SU-DHL-6 (cell line): ENCODE data around the gene MAGOH.

Source experiments
- H2AFZ ChIP-seq: fragments of 200-600 bp; sonication (generic); 2 replicates; pipeline ENCODE4 v1.6.1; 2014; ENCODE audit warnings: low read depth, mild to moderate bottlenecking, moderate library complexity, mixed read lengths, antibody characterized with exemption, low read length; ENCODE audit not compliant: severe bottlenecking
- H3F3A ChIP-seq: fragments of 200-600 bp; shearing (Covaris generic); 2 replicates; pipeline ENCODE4 v1.6.0; 2016; ENCODE audit warnings: antibody characterized with exemption, mild to moderate bottlenecking; ENCODE audit not compliant: insufficient read depth
- H3K27ac ChIP-seq: fragments of 200-600 bp; sonication (generic); 2 replicates; pipeline ENCODE4 v1.5.1; 2016; ENCODE audit warnings: low read depth, mild to moderate bottlenecking, low read length, moderate library complexity, mixed read lengths
- H3K27me3 ChIP-seq: fragments of 200-600 bp; sonication (generic), shearing (Covaris generic); 2 replicates; pipeline ENCODE4 v1.6.0; 2014; ENCODE audit warnings: mild to moderate bottlenecking, low read length
- H3K36me3 ChIP-seq: fragments of 200-600 bp; sonication (generic); 2 replicates; pipeline ENCODE4 v1.6.1; 2014; ENCODE audit warnings: mild to moderate bottlenecking, low read length, mixed read lengths
- H3K4me2 ChIP-seq: fragments of 300-600, 200-600 bp; shearing (Covaris generic), sonication (generic); 2 replicates; pipeline ENCODE4 v1.6.0; 2014; ENCODE audit warnings: low read length, low read depth, mild to moderate bottlenecking; ENCODE audit not compliant: poor library complexity, severe bottlenecking
- H3K4me3 ChIP-seq: fragments of 200-600 bp; sonication (generic); 2 replicates; pipeline ENCODE4 v1.5.1; 2014; ENCODE audit warnings: antibody characterized with exemption, low read length, mild to moderate bottlenecking, mixed read lengths; ENCODE audit not compliant: insufficient read depth, poor library complexity, severe bottlenecking
- H3K79me2 ChIP-seq: fragments of 200-600 bp; sonication (generic); 2 replicates; pipeline ENCODE4 v1.6.1; 2014; ENCODE audit warnings: mild to moderate bottlenecking, low read length, moderate library complexity; ENCODE audit not compliant: insufficient read depth
- H3K9ac ChIP-seq: fragments of 200-600 bp; sonication (generic); 2 replicates; pipeline ENCODE4 v1.7.0; 2014; ENCODE audit warnings: mild to moderate bottlenecking, low read length
- H3K9me2 ChIP-seq: fragments of 200-600 bp; sonication (generic); replicated peaks from 2 replicates; pipeline ENCODE4 v1.6.1; 2014; ENCODE audit warnings: low read length; ENCODE audit not compliant: insufficient read depth
- H3K9me3 ChIP-seq: fragments of 200-600 bp; sonication (generic); 2 replicates; pipeline ENCODE4 v1.6.1; 2014; ENCODE audit warnings: low read length, mixed read lengths; ENCODE audit not compliant: insufficient read depth
- H4K20me1 ChIP-seq: fragments of 200-600 bp; sonication (generic); 2 replicates; pipeline ENCODE4 v1.6.1; 2014; ENCODE audit warnings: low read depth, mild to moderate bottlenecking, antibody characterized with exemption, low read length, moderate library complexity, mixed read lengths
- CTCF ChIP-seq: fragments of 200-600 bp; sonication (generic); IDR thresholded peaks from one replicate; pipeline ENCODE4 v1.5.1; 2017; ENCODE audit warnings: antibody characterized with exemption, mild to moderate bottlenecking, low read length, moderate library complexity; ENCODE audit not compliant: insufficient read depth, poor library complexity, severe bottlenecking
- EZH2phosphoT487 ChIP-seq: fragments of 200-600 bp; sonication (generic), shearing (Covaris generic); conservative IDR thresholded peaks from 2 replicates; pipeline ENCODE4 v1.6.1; 2018; ENCODE audit warnings: mild to moderate bottlenecking, antibody characterized with exemption, low read length, moderate library complexity, mixed read lengths

MAGOH gene

GRCh38 chr1:53270107-53270506, 31.8 kb upstream of the MAGOH start:
- TF ChIP-seq CTCF, result no peak
- no peak for TF ChIP-seq EZH2phosphoT487
- Histone ChIP-seq H3K27me3 (no peaks in the 10 kb centered on the region), H4K20me1 (no peaks in the 10 kb centered on the region), H3K9me2 (no peaks in the 10 kb centered on the region), H2AFZ (no peak overlapping the region), H3K27ac (no peak overlapping the region), H3K79me2 (no peaks in the 10 kb centered on the region), H3K9ac (no peak overlapping the region), H3F3A (no peaks in the 10 kb centered on the region), H3K9me3 (no peaks in the 10 kb centered on the region), H3K36me3 (no peaks in the 10 kb centered on the region), H3K4me2 (no peak overlapping the region), H3K4me3 (no peak overlapping the region)

DNA sequence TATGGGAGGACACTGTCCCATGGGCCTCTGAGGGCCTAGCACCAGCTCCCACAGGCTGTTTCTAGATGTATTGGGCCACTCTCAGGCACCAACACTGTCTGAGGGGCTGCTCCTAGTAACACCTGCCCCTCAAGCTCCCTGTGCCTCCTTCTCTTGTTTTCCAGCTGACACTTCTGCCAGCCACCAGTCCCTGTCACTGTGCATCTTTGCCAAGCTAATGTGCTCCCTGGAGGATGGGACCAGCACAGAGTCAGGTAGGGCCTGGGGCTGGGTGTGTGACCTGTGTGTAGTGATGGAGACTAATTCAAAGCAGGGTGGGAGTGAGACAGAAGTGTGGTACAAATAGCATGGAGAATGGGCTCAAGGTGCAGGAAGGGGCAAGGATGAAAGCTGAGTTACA, 29.4 kb upstream of the MAGOH start:
- Histone ChIP-seq H4K20me1 (no peaks in the 10 kb centered on the region), H3K79me2 (no peaks in the 10 kb centered on the region), H3K27ac (no peak overlapping the region), H3K9ac (no peak overlapping the region), H3K9me3 (no peaks in the 10 kb centered on the region), H3K4me2 (no peak overlapping the region), H3K9me2 (no peaks in the 10 kb centered on the region), H3F3A (no peaks in the 10 kb centered on the region), H3K36me3 (peaks cover 3% of the 10 kb centered on the region; the same call in 1 of the 2 replicates), H3K27me3 (no peaks in the 10 kb centered on the region), H2AFZ (no peak overlapping the region), H3K4me3 (no peak overlapping the region)
- no peak for TF ChIP-seq CTCF

- H3K9me3 ChIP-seq, result no peaks in the 10 kb centered on the region
- no peak overlapping the region for H3K27ac ChIP-seq
- no peaks in the 10 kb centered on the region for H3K27me3 ChIP-seq
- no peak for TF ChIP-seq CTCF
- TF ChIP-seq EZH2phosphoT487, result no peak
- no peaks in the 10 kb centered on the region for H4K20me1 ChIP-seq
- H2AFZ ChIP-seq, result no peak overlapping the region
- H3K9me2 ChIP-seq, result no peaks in the 10 kb centered on the region
- no peak overlapping the region for H3K9ac ChIP-seq
- H3K79me2 ChIP-seq, result no peaks in the 10 kb centered on the region
- H3F3A ChIP-seq, result no peaks in the 10 kb centered on the region
- H3K4me3 ChIP-seq, result no peak overlapping the region
- peaks cover 8% of the 10 kb centered on the region; the same call in 1 of the 2 replicates for H3K36me3 ChIP-seq
- no peak overlapping the region for H3K4me2 ChIP-seq
Measured at GRCh38 chr1:53266038-53266437, 27.7 kb upstream of the MAGOH start.
